ENCODE measurements around the gene KCTD11. TPM values are rescaled to one million over a fixed set of nuclear protein-coding genes. Genes with fewer than 3 reads are reported as not detected.

KCTD11 gene
- total and polyA plus RNA-seq, 10 of the 15 experiments (the other 5 are each of a cell fraction or from before 2014, with no cell fraction given) = 0.05 to 7.3 (median 2.9) TPM

GRCh38 chr17:7340179-7340578, 11.8 kb upstream of the KCTD11 start:
- in situ Hi-C loops (cut with MboI) = no loop called here
- CTCF ChIA-PET = interaction anchor here (1.7 kb wide), 1 partner anchor 12 kb away, joined by 4 read pairs; the partner anchor contains the start of gene KCTD11

More at GRCh38 chr17:7340179-7340578, 11.8 kb upstream of the KCTD11 start:
- FAIRE-seq = no peak
- POLR2A ChIA-PET = interaction anchor here (1.2 to 1.3 kb wide), 2 partner anchors 8 to 11 kb away, joined by 3 read pairs; no protein-coding TSS in a partner anchor
- RAD21 ChIA-PET (ENCODE audit: unreplicated experiment) = no interaction called here
- TF ChIP-seq ZBTB4 (CRISPR knock-in tag; IDR thresholded peaks at IDR 0.05) (no peak), BCLAF1 (IDR thresholded peaks at IDR 0.05) (no peak), MTA2 (IDR thresholded peaks at IDR 0.05; ENCODE audit: low read depth) (no peak), JUND (IDR thresholded peaks at IDR 0.05; ENCODE audit: low read depth, low read length) (no peak), GABPA (IDR thresholded peaks at IDR 0.05; ENCODE audit: low read depth) (no peak), YBX1 (IDR thresholded peaks at IDR 0.05) (no peak), BCL11A (IDR thresholded peaks at IDR 0.05; ENCODE audit: low read depth, low read length) (no peak), CTCF (IDR thresholded peaks at IDR 0.05 in 2 of 3, conservative IDR thresholded peaks at IDR 0.05 in 1 of 3; ENCODE audit: control insufficient read depth in 2 of 3, extremely low read depth in 1 of 3, insufficient read depth in 1 of 3, low read depth in 3 of 3, low read length in 3 of 3) (no peak), PBX3 (IDR thresholded peaks at IDR 0.05; ENCODE audit: insufficient replicate concordance, low read depth, low read length) (no peak)
- Histone ChIP-seq H3K9me3 (replicated peaks; ENCODE audit: control insufficient read depth, insufficient read depth, low read length) (no peaks in the 10 kb centered on the region), H3K27ac (ENCODE audit: control insufficient read depth, insufficient read depth) (no peak overlapping the region), H3K27me3 (replicated peaks in 1 of 2; ENCODE audit: control insufficient read depth in 2 of 2, insufficient read depth in 2 of 2, low read length in 1 of 2) (no peaks in the 10 kb centered on the region), H3K36me3 (ENCODE audit: control insufficient read depth in 2 of 2, insufficient read depth in 2 of 2, low read length in 1 of 2) (peaks cover 14 to 42% of the 10 kb centered on the region in 2 experiments), H2AFZ (ENCODE audit: control insufficient read depth, low read depth, low read length) (no peak overlapping the region), H3K4me3 (no peak overlapping the region), H3K9ac (ENCODE audit: control insufficient read depth, insufficient read depth, low read length) (no peak overlapping the region), H4K20me1 (ENCODE audit: control insufficient read depth, insufficient read depth) (no peaks in the 10 kb centered on the region), H3K4me1 (ENCODE audit: control insufficient read depth, insufficient read depth, low read length) (peaks cover 13% of the 10 kb centered on the region), H3K79me2 (ENCODE audit: control insufficient read depth, insufficient read depth, low read length) (peaks cover 30% of the 10 kb centered on the region), H3K4me2 (ENCODE audit: control insufficient read depth, insufficient read depth) (no peak overlapping the region)
- SMC1A ChIA-PET (ENCODE audit: uncharacterized antibody, unreplicated experiment) = interaction anchor here (4.5 kb wide), 1 partner anchor 11 kb away, joined by 18 read pairs; the partner anchor contains the start of gene NEURL4
- WGBS (ENCODE audit: insufficient coverage, insufficient replicate concordance, low lambda C conversion rate, missing lambda C conversion rate) = 94% methylated on average over 2 of the region's 2 CpGs
- intact Hi-C loops (cut with micrococcal nuclease; ENCODE audit: unreplicated experiment) = no loop called here
- BruUV-seq (replicated peaks) = no TSS peak
- DNase-seq (ENCODE audit: low read depth, low spot score) = no peak
- no peak for ATAC-seq

All from GM12878 (cell line).